Measurements from ENCODE around the gene SLC22A4. TPM values are rescaled to one million over a fixed set of nuclear protein-coding genes. Genes with fewer than 3 reads are reported as not detected.
A peak's percentile ranks its signal among the peaks of the same experiment; 100 is the strongest.

SLC22A4 gene
- total RNA-seq, 3 donors from 2014 or later: 1.3 to 4.5 (median 2.3) TPM

DNA sequence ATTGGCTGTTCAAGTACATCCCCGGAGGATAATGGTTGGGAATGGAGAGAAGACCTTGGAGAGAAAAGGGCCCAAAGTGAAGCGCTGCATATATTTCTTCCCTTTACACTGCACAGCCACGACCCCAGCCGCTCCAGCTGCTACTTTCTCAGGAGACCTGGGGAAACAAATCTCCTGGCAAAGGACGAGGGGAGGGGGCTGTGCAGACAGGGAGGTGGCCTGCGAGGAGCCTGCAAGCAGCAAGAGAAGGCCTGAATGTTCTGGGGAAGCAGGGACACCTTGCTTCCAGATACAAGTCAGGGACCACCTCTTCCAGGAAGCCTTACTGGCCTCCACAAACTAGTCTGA, 37.4 kb upstream of the SLC22A4 start:
- Histone ChIP-seq H3K27ac (peak overlapping the region; percentile 90 to 95), H3K9me3 (no peaks in the 10 kb centered on the region), H3K27me3 (no peaks in the 10 kb centered on the region), H3K4me1 (peaks cover 15 to 38% of the 10 kb centered on the region in 2 donors), H3K4me3 (peak overlapping the region in 2 of 3 donors; percentile 85 to 96), H3K36me3 (no peaks in the 10 kb centered on the region)
- intact Hi-C loops (cut with DNase I; ENCODE audit: low total_unique reads): no loop called here
- TF ChIP-seq POLR2AphosphoS5 (IDR thresholded peaks at IDR 0.05) (no peak), POLR2A (IDR thresholded peaks at IDR 0.05) (no peak)
- no peak for DNase-seq (ENCODE audit: low spot score in 2 of 2)

DNA sequence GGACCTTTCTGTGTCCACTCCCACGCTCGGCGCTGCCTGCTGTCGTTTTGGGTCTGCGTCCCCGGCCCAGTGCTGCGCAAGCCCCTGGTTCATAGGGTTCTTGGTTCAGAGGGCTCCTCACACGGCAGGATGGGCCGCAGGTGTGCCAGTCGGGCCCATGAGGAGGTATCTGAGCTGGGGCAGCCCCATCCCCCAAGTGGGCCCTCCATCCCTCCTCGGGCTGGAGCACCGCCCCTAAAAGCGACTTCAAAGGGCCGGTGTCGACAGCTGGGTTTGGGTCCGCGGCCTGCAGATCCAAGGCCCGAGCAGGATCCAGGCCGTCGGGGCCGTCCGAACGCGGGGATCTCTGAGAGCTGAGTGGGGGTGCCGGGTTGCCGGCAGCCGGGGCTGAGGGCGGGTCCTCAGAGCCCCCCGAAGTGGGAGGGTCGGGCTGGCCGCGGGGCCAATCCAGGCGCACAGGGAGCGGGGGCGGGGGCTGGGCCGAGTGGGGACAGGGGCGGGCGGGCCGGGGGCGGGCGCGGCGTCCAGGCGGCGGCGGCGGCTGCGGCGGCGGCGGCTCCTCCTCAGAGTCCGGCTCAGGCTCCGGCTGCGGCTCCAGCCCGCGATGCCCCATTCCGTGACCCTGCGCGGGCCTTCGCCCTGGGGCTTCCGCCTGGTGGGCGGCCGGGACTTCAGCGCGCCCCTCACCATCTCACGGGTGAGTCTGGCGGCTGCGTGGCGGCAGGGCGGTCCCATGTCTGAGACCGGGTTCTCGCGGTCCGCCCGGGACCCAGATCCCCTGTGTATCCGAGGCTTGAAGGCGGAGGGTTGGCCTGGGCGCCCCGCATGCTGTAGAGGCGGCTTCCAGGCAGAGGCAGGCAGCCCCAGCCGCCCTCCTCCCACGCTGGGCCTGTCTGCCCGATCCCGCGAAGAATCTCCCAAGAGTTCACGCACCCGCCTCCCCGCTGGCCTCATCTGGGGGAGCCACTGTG, 36.8 kb upstream of the SLC22A4 start, which contains the start of gene PDLIM4:
Gene PDLIM4, plus strand, starts transcription at position 566 of the 971 bp plus-strand sequence. Its CDS starts 39 bp downstream, at position 605.
- peak in 1 of 2 donors; percentile 69 for DNase-seq (ENCODE audit: low spot score in 2 of 2)
- Histone ChIP-seq H3K4me3 (peak within 1 kb of the TSS; percentile 63 to 96 (median 85)), H3K27ac (peak within 1 kb of the TSS; percentile 90 to 95), H3K4me1 (peaks cover 16 to 43% of the 10 kb centered on the region in 2 donors), H3K36me3 (no peaks in the 10 kb centered on the region), H3K27me3 (no peaks in the 10 kb centered on the region), H3K9me3 (no peaks in the 10 kb centered on the region)
- TF ChIP-seq POLR2AphosphoS5 (IDR thresholded peaks at IDR 0.05): peak in 2 of 3 donors; percentile 32 to 48
- TF ChIP-seq, protein P1, sequence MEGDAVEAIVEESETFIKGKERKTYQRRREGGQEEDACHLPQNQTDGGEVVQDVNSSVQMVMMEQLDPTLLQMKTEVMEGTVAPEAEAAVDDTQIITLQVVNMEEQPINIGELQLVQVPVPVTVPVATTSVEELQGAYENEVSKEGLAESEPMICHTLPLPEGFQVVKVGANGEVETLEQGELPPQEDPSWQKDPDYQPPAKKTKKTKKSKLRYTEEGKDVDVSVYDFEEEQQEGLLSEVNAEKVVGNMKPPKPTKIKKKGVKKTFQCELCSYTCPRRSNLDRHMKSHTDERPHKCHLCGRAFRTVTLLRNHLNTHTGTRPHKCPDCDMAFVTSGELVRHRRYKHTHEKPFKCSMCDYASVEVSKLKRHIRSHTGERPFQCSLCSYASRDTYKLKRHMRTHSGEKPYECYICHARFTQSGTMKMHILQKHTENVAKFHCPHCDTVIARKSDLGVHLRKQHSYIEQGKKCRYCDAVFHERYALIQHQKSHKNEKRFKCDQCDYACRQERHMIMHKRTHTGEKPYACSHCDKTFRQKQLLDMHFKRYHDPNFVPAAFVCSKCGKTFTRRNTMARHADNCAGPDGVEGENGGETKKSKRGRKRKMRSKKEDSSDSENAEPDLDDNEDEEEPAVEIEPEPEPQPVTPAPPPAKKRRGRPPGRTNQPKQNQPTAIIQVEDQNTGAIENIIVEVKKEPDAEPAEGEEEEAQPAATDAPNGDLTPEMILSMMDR (IDR thresholded peaks at IDR 0.05): no peak
- intact Hi-C loops (cut with DNase I; ENCODE audit: low total_unique reads): no loop called here

DNA sequence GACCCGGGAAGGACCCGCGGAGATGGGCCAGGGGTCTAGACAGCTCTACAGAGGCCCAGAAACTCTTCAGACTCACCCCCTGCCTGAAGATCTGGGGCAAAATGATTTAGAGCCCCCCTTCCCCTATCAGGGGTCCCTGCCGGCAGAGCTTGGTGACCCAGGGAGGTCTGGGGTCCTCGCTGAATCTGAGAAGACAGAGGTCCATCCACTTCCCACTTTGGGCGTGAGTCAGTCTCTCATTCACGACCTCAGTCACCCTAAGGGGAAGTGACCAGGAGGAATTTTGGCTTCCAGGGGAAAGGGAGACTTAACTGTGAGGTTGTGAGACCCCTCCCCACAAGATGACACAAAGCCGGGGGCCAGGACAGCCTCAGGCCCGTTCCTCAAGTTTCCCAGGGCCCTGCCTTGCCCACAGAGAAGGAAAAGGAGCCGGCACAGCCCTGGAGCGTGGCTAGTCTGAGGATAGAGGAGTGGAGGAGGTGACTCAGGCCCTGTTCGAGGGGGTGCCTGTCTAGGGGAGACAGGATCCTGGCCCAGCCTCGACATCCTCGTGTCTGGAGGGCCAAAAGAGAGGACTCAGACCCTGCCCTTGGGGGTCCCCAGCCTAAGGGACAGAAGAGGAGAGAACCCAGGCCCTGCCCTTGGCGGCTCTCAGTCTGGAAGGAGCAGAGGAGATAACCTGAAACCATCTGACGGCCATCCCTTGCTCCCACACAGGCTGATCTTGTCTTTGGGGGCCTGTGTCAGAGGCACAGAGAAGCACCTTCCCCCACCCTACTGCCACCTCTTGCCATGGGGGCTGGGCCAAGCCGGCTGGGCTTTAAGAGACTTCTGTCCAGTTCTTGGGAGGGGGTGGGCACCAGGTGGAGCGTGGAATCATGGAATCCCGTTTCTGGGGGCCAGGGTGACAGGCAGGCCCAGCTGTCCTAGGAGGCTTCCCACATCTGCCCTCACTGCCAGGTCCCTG, 35.8 kb upstream of the SLC22A4 start:
- TF ChIP-seq, protein P1 (IDR thresholded peaks at IDR 0.05): no peak
- TF ChIP-seq POLR2A (IDR thresholded peaks at IDR 0.05) (no peak), POLR2AphosphoS5 (IDR thresholded peaks at IDR 0.05) (no peak)
- peak in 1 of 2 donors; percentile 53 for DNase-seq (ENCODE audit: low spot score in 2 of 2)
- peak overlapping the region; percentile 90 to 95 for H3K27ac ChIP-seq
- H3K4me3 ChIP-seq: peak overlapping the region; percentile 63 to 96 (median 85)
- no peaks in the 10 kb centered on the region for H3K9me3 ChIP-seq
- H3K27me3 ChIP-seq: no peaks in the 10 kb centered on the region
- intact Hi-C loops (cut with DNase I; ENCODE audit: low total_unique reads): no loop called here
- no peaks in the 10 kb centered on the region for H3K36me3 ChIP-seq
- H3K4me1 ChIP-seq: peaks cover 16 to 43% of the 10 kb centered on the region in 2 donors

DNA sequence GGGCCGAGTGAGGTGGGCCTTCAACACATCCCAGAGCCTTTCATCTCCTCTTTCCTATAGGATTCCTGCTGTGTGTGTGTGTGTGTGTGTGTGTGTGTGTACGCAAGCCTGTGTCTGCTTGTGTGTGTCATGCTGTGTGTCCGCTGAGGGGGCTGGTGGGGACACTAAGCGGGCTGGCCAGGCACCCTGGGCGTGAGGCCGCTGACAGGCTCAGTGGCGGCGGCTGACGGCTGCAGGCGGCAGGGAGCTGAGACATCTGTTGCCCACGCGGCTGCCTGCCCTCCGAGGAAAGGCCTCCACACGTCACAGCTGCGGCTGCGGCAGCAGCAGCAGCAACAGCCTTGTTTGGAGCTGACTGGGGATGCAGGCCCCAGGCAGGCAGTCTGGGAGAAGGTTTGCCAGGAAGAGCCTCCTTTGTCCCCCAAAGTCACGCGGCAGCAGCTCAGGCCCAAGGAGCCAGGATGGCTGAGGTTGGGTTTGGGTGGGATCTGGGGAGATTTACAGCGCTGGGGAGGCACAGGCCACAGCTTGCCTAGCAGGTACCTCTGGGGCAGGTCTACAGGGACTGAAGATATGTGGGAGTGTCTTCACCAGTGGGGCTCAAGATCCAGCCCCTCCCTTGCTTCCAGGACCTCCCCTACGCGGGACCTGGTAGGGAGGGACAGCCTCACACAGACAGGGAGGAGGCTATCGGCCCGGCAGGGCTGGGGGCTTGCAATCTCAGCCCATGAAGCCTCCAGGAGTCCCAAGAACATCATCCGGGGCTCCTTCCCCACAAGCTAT, 34.9 kb upstream of the SLC22A4 start:
- Histone ChIP-seq H3K4me3 (peak overlapping the region; percentile 63 to 96 (median 85)), H3K27me3 (no peaks in the 10 kb centered on the region), H3K9me3 (no peaks in the 10 kb centered on the region), H3K4me1 (peaks cover 16 to 43% of the 10 kb centered on the region in 2 donors), H3K36me3 (no peaks in the 10 kb centered on the region), H3K27ac (peak overlapping the region; percentile 90 to 95)
- peak; percentile 40 to 70 (median 51) for TF ChIP-seq POLR2AphosphoS5 (IDR thresholded peaks at IDR 0.05)
- TF ChIP-seq, protein P1 (IDR thresholded peaks at IDR 0.05): no peak
- TF ChIP-seq POLR2A (IDR thresholded peaks at IDR 0.05): peak; percentile 34
- DNase-seq (ENCODE audit: low spot score in 2 of 2): peak in 1 of 2 donors; percentile 87
- intact Hi-C loops (cut with DNase I; ENCODE audit: low total_unique reads): no loop called here
